CD4-positive, alpha-beta T cell treated with Interleukin-1 beta for 1 hour (primary cell): ENCODE measurements around the gene MED13L.
"Not testable (repeated sequence)": the region's sequence is repeated elsewhere in the genome, so short reads cannot be mapped to it uniquely, and the experiment has no call there.

Source experiments
- DNase-seq, 2 donors: peaks; one replicate each; pipeline ENCODE4 v3.0.0-alpha.2; 2020 to 2022

MED13L gene

GRCh38 chr12:116246490-116247179 lies 30.9 kb downstream of the MED13L start:
- DNase-seq = no peak

- no peak for DNase-seq
Measured at GRCh38 chr12:116245189-116245588, 32.3 kb downstream of the MED13L start.

- DNase-seq = no peak
Measured at GRCh38 chr12:116244474-116245090, 32.9 kb downstream of the MED13L start.

GRCh38 chr12:116244001-116244400 lies 33.5 kb downstream of the MED13L start:
- peak in 1 of 2 donors; percentile 3 for DNase-seq

GRCh38 chr12:116242740-116243139 lies 34.8 kb downstream of the MED13L start:
- no peak for DNase-seq

GRCh38 chr12:116241157-116241759 lies 36.2 kb downstream of the MED13L start:
- DNase-seq = no peak

- not testable (repeated sequence) for DNase-seq
Measured at GRCh38 chr12:116238570-116239119, 38.8 kb downstream of the MED13L start.

GRCh38 chr12:116238149-116238548 lies 39.3 kb downstream of the MED13L start:
- no peak for DNase-seq

- DNase-seq = no peak
Measured at GRCh38 chr12:116236976-116237375, 40.5 kb downstream of the MED13L start.

- peak; percentile 42 to 60 for DNase-seq
Measured at GRCh38 chr12:116236148-116236731, 41.3 kb downstream of the MED13L start.

- not testable (repeated sequence) for DNase-seq
Measured at GRCh38 chr12:116234148-116234547, 43.3 kb downstream of the MED13L start.

GRCh38 chr12:116233669-116234068 lies 43.8 kb downstream of the MED13L start:
- no peak for DNase-seq

- no peak for DNase-seq
Measured at GRCh38 chr12:116227811-116228210, 49.7 kb downstream of the MED13L start.

GRCh38 chr12:116226026-116226425 lies 51.5 kb downstream of the MED13L start:
- DNase-seq = no peak

GRCh38 chr12:116222358-116222757 lies 55.1 kb downstream of the MED13L start:
- no peak for DNase-seq

GRCh38 chr12:116220756-116221155 lies 56.7 kb downstream of the MED13L start:
- no peak for DNase-seq

GRCh38 chr12:116217045-116217735 lies 60.3 kb downstream of the MED13L start:
- DNase-seq = no peak

GRCh38 chr12:116216022-116216756 lies 61.3 kb downstream of the MED13L start:
- DNase-seq = no peak

GRCh38 chr12:116215023-116215422 lies 62.5 kb downstream of the MED13L start:
- DNase-seq = no peak

- DNase-seq = peak in 1 of 2 donors; percentile 3
Measured at GRCh38 chr12:116213885-116214527, 63.5 kb downstream of the MED13L start.

GRCh38 chr12:116213014-116213413 lies 64.5 kb downstream of the MED13L start:
- DNase-seq = no peak

GRCh38 chr12:116210762-116211161 lies 66.7 kb downstream of the MED13L start:
- no peak for DNase-seq
